Left renal pelvis (tissue), 4 donors: ENCODE measurements around the gene HPSE2. TPM values are rescaled to one million over a fixed set of nuclear protein-coding genes. Genes with fewer than 3 reads are reported as not detected.

Source experiments
- DNase-seq, 4 donors: peaks; one replicate each; pipeline ENCODE4 v3.0.0-alpha.2; 2013; ENCODE audit warnings: low read depth in 4 of 4, low spot score in 3 of 4
- polyA plus RNA-seq, 4 donors: library from polyadenylated mRNA; unstranded; fragments of 120-200 nt; gene quantifications; one replicate each; pipeline ENCODE4 v1.2.1, GENCODE V29; 2013; ENCODE audit not compliant: insufficient read length in 4 of 4

HPSE2 gene
- polyA plus RNA-seq, 4 donors = 1.3 to 12.6 (median 1.7) TPM

- DNase-seq = no peak
Measured at GRCh38 chr10:98474628-98475027, 761.0 kb downstream of the HPSE2 start.

GRCh38 chr10:98472196-98472595 lies 763.5 kb downstream of the HPSE2 start:
- DNase-seq = no peak

GRCh38 chr10:98470850-98471249 lies 764.8 kb downstream of the HPSE2 start:
- DNase-seq = no peak

- DNase-seq = no peak
Measured at GRCh38 chr10:98469001-98469931, 766.4 kb downstream of the HPSE2 start.

GRCh38 chr10:98467506-98468318 lies 767.9 kb downstream of the HPSE2 start:
- peak; percentile 62 to 71 (median 65) for DNase-seq

GRCh38 chr10:98466861-98467505 lies 768.7 kb downstream of the HPSE2 start:
- DNase-seq = no peak

GRCh38 chr10:98465866-98466265 lies 769.8 kb downstream of the HPSE2 start:
- no peak for DNase-seq

GRCh38 chr10:98463976-98464754 lies 771.5 kb downstream of the HPSE2 start:
- DNase-seq = no peak

GRCh38 chr10:98463016-98463415 lies 772.6 kb downstream of the HPSE2 start:
- no peak for DNase-seq

- no peak for DNase-seq
Measured at GRCh38 chr10:98461500-98461842, 774.2 kb downstream of the HPSE2 start.

- DNase-seq = no peak
Measured at GRCh38 chr10:98460837-98461499, 774.7 kb downstream of the HPSE2 start.

GRCh38 chr10:98458809-98459784 lies 776.6 kb downstream of the HPSE2 start:
- DNase-seq = no peak

GRCh38 chr10:98457721-98458120 lies 777.9 kb downstream of the HPSE2 start:
- no peak for DNase-seq

GRCh38 chr10:98456686-98457482 lies 778.8 kb downstream of the HPSE2 start:
- DNase-seq = no peak

- DNase-seq = no peak
Measured at GRCh38 chr10:98456043-98456570, 779.5 kb downstream of the HPSE2 start.

GRCh38 chr10:98453729-98454128 lies 781.9 kb downstream of the HPSE2 start:
- no peak for DNase-seq

- DNase-seq = no peak
Measured at GRCh38 chr10:98450618-98451017, 785.0 kb downstream of the HPSE2 start.

GRCh38 chr10:98449287-98449686 lies 786.4 kb downstream of the HPSE2 start:
- DNase-seq = no peak
